Tongue (tissue), 2 donors: ENCODE results near the gene HDAC9. TPM values are rescaled to one million over a fixed set of nuclear protein-coding genes. Genes with fewer than 3 reads are reported as not detected.

Experiments used
- DNase-seq: peaks from one replicate; pipeline ENCODE4 v3.0.0-alpha.2; 2015
- total RNA-seq: library from RNA; depleted of rRNA; stranded (reverse); fragments of >200 nt; gene quantifications from one replicate; pipeline ENCODE4 v1.2.3, GENCODE V29; 2014

Gene HDAC9
- total RNA-seq, 1 donor from 2014 or later: 56.2 TPM

- DNase-seq: peak; percentile 54
These were observed 634 bp upstream of the HDAC9 start for GRCh38 chr7:18494821-18495408.

DNA sequence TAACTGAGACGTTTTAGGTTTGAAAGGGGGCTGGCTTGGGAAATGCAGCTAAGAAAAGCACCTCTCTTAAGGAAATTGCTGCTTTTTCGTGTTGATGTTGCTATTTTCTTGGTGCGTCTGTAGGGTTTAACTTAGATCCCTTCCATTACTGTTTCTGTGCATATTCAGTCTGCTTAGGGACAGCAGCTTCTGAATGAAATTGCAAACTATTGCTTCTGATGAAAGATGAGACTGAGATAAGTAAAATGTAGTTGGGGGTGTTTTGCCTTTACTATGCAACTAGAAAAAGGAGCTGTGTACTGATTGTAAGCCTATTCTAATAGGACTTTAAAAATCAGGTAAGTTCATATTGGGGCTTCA lies 772 bp downstream of the HDAC9 start:
- no peak for DNase-seq

GRCh38 chr7:18497082-18497481 lies 1.5 kb downstream of the HDAC9 start:
- DNase-seq: no peak

DNA sequence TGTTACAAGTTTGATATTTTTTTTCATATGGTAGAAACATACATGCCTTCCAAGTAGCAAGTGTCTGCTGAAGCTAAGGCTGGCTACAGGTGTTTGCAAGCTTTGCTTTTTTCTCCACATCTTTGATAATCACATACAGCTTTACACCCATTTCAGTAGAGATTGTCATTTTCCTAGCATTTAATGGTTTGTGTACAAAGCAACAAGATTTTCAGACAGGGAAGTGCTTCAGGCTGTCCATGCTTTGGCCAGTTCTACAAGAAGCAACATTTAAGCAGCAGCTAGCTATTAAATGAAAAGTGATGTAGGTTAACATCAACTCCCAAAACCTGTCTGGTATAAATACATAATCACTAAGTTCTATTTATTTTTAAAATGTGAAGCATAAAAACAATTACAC lies 2.3 kb downstream of the HDAC9 start:
- DNase-seq: no peak

DNA sequence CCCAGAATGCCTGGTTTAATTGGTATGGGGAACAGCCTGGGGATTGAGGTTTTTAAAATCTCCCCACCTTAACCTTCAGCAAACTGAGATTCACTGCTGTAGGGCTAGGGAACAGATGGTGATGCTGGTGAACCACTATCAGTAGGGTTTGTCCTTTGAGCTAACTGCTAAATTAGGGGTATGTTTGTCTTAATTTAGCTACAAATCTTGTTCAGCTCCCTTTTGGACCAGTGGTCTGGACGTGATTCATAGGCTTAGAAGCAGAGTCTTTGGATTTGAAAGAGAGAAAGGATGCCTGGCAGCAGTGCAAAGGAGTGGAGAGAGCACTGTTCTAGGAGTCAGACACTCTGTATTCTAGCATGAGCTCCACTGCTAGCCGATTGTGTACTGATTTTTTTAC lies 2.8 kb downstream of the HDAC9 start:
- no peak for DNase-seq

DNA sequence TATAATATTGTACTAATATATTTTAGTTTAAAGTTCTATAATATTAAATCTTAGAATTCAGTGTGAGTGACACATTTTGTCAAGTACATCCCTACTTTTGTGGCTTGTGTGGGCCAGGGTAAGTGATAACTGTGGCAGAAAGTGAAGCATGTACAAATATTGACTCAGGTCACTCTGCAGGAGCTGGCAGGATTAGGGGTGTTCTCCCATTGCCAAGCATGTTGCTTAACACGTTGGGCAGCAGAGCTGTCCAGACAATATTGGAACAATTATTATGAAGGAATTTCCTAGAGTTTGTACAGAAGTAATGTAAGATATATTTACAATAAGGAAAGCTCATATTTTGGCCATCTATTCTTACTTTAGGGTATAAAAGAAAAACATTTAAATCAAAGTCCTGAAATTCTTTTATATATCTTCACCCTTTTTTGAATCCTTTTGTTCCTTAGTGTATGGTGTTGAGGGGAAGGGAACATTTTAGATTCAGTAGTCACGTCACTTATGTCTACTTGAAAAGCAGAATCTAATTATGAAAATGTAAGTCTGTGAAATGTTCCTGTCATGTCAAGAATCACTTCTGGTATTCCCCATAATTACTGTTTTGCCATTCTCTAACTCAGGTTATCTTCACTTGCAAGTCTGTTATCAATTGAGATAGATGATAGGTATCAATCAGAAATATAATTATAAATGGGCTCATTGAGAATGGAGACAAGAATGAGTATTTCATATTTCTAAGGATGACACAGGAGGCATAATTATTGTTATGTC lies 4.0 kb downstream of the HDAC9 start:
- no peak for DNase-seq

DNA sequence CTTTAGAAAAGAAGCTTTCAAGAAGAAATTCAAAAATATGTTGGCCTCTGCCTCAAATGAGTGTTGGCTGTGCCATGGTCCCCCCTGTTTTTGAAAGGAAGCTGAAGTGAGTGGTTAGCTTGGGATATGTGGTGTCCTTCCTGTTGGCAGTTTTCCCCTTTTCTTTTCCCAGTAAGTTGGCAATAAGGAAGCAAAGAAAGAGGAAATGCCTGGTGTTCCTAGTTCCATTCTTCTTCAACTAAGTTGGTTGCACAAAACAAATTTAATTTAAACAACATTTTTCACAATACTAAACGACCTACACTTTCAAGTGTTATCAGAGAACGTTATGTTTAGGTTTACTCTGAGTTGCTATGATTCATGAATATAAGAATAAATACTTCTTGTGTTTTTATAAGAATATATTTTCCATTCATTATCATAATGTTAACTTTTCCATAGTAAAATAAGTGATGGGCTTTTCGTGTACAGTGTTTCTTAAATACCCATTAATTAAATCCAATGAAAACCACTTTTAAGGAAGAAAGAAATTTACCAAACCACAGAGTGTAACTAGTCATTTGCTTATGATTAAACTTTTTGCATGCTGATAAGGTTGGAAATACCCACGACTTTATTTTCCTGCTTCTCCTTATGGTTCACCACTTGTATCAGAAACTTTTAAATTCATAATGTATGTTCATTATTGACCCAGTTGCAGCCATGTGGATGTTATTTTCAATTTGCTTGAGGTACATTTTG lies 7.7 kb downstream of the HDAC9 start:
- no peak for DNase-seq

- peak; percentile 45 for DNase-seq
These were observed 9.4 kb downstream of the HDAC9 start for GRCh38 chr7:18504965-18505364.

- DNase-seq: peak; percentile 46
These were observed 10.4 kb downstream of the HDAC9 start for GRCh38 chr7:18505870-18506460.

DNA sequence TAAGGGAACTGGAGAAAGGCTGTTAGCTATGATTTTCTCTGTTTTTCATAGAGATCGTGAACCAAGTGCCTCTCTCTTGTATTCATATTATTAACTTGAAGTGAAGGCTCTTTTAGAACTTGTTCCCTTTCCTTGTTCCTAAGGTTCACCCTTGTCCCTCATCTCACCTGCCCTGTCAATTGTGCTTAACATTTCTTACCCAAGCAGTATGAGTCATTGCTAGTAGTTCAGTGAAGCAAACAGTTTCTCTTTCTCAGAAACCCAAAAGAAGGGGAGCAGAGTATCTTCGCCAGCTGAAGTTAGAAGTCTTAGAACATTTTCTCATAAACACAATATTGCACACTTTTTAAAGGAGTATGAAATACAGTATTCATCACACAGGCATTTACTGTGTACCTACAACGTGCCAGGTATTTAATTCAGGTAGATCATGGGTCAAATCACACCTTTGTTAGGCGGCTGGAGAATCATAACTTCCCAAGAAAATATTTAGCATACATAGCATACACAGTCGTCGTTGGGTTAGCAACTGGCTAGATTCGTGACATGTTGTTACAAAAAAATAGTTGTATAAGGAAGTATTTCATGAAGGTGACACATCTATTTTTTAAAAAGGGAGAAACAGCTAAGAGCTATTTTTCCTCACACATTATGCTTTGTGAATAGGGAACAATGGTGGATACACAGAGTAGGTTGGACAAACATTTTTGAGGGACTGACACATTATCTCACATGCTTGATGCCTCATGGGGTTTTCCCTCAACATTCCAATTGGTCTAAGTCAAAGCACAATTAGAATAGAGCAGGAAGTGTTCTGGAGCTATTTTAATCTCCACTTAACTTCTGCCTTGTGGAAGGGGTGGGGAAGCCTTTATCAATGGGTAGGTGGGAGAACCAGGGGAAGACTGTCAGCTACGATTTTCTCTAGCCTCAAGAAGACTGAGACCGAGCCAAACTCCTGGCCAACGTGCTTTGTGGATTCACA lies 13.2 kb downstream of the HDAC9 start:
- peak; percentile 56 for DNase-seq

GRCh38 chr7:18509481-18509880 lies 13.9 kb downstream of the HDAC9 start:
- no peak for DNase-seq

GRCh38 chr7:18511351-18512140 lies 16.0 kb downstream of the HDAC9 start:
- DNase-seq: no peak

- no peak for DNase-seq
These were observed 17.8 kb downstream of the HDAC9 start for GRCh38 chr7:18513343-18513742.

DNA sequence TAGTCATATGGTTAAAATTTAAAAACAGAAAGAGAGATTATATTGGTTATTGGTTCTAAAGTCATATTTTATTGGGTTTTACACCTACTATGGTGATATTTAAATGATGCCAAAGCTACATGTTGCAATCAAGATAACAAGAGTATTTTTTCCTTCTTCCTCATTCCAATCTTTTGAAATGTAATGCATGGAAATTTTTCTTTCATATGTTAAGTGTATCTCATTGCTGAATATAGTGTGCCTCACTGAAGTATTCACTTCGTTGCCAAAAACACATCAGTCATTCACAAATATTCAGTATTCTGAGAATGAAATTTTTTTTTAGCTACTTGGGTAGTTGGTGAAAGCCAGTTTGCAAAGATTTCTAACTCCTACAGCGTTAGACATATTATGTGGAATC lies 19.5 kb downstream of the HDAC9 start:
- no peak for DNase-seq

DNA sequence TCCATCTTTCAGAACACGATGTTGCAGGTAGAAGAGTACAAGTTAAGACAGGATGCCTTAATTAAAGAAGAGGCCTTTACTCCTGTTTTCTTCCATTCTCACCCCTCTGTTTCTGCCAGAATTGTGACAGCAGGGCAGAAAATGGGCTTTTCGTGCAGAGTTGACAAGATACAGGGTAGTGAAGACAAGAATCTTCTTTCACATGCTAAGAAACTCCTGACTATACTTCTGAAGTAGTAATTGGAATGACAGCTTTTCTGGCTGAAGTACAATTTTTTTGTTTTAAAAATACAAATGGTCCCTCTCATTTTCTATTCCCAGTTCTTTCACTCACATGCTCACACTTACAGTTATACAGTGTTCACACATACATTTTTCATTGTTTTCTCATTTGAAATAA lies 22.1 kb downstream of the HDAC9 start:
- no peak for DNase-seq

GRCh38 chr7:18518555-18518954 lies 23.0 kb downstream of the HDAC9 start:
- DNase-seq: no peak

DNA sequence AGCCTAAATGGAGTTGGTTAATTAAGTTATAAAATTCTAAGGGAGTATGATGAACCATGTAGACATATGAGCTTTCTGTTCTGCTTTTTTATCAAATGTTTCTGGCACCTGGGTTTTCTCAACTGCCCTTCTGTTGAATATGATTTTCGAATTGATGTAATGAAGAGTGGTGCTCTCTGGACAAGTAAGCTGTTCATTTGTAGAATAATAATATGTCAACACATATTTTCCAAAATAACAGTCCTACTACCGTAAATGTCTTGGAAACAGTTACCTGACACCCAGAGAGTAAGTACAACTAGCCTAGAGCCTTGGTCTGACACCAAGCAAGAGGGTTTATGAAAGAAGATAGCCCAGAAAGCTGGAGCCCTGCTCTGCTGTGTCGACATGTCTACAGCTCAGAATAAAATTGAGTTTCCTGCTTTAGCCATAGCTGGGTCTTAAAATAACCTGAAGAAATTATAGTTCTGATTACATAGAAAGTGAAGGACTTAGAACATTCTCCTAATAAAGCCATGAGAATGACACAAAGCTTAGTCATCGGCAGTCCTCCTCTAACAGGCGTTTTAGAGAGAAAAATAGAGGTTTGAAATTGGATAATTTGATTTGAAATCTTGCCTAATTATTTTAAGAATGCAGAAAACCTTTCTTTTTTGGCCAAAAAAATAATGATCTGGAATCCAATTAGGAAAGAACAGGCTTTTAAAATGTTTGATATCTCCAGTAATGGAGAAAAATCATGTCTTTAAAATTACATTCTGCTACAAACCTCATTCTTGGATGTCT lies 25.1 kb downstream of the HDAC9 start:
- DNase-seq: peak; percentile 20

- no peak for DNase-seq
These were observed 25.7 kb downstream of the HDAC9 start for GRCh38 chr7:18521236-18521589.

- DNase-seq: no peak
These were observed 26.5 kb downstream of the HDAC9 start for GRCh38 chr7:18521945-18522566.

DNA sequence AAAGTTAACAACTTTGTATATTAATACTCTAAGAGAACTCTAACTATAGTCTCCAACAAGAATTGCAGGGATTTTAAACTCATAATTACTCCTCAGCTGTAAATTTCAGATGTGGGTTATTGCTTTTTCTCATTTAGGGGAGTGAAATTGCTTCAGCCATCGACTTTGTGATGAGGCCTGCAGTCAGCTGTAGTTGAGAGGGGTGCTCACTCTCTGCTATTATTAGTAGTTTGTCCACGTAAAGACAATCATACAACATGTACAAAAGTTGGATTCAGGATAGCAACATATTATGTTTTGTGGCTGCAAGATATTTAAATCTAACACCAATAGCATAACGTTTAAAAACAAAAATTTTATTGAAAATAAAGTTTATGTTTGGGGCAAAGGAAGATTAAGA lies 28.7 kb downstream of the HDAC9 start:
- no peak for DNase-seq
